ENCODE measurements around the gene CFAP54.
A peak's percentile ranks its signal among the peaks of the same experiment; 100 is the strongest.

Gene CFAP54

DNA sequence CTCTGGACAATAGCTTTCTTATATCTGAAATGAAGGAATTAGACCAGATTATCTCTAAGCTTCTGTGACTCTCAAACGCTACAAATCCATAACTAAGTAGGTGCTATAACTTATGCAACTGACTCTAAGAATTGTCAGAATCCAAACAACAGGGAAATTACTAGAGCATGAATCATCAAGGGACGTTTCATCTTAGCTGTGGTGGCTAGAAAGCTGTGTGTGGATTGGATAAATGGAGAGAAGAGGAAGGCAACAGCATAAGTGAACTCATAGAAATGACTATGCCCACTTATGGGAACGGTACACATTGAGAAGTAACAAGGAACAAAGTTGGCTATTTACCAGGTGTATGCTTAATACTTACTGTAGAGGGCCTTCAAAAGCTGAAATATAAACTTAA lies 321.7 kb downstream of the CFAP54 start:
- no peak overlapping the region for H3K4me3 ChIP-seq (ENCODE audit: low read depth, low read length)
- TF ChIP-seq POLR2A (IDR thresholded peaks at IDR 0.05; ENCODE audit: extremely low read depth, insufficient read length) (no peak), MYC (IDR thresholded peaks at IDR 0.05; ENCODE audit: low read depth, low read length) (no peak), MAX (IDR thresholded peaks at IDR 0.05; ENCODE audit: low read depth, low read length) (no peak), CTCF (IDR thresholded peaks at IDR 0.05; ENCODE audit: low read depth, low read length) (no peak)
- DNase-seq (ENCODE audit: low read depth) = peak; percentile 14

- no peak for DNase-seq (ENCODE audit: low read depth)
- TF ChIP-seq MYC (IDR thresholded peaks at IDR 0.05; ENCODE audit: low read depth, low read length) (no peak), POLR2A (IDR thresholded peaks at IDR 0.05; ENCODE audit: extremely low read depth, insufficient read length) (no peak), CTCF (IDR thresholded peaks at IDR 0.05; ENCODE audit: low read depth, low read length) (no peak), MAX (IDR thresholded peaks at IDR 0.05; ENCODE audit: low read depth, low read length) (no peak)
- H3K4me3 ChIP-seq (ENCODE audit: low read depth, low read length) = no peak overlapping the region
Observed at GRCh38 chr12:96812153-96812552, 322.8 kb downstream of the CFAP54 start.

GRCh38 chr12:96814200-96814599 lies 324.8 kb downstream of the CFAP54 start:
- H3K4me3 ChIP-seq (ENCODE audit: low read depth, low read length) = no peak overlapping the region
- DNase-seq (ENCODE audit: low read depth) = no peak
- TF ChIP-seq CTCF (IDR thresholded peaks at IDR 0.05; ENCODE audit: low read depth, low read length) = no peak
- TF ChIP-seq MYC (IDR thresholded peaks at IDR 0.05; ENCODE audit: low read depth, low read length) = no peak
- TF ChIP-seq POLR2A (IDR thresholded peaks at IDR 0.05; ENCODE audit: extremely low read depth, insufficient read length) = no peak
- TF ChIP-seq MAX (IDR thresholded peaks at IDR 0.05; ENCODE audit: low read depth, low read length) = no peak

- no peak for DNase-seq (ENCODE audit: low read depth)
- TF ChIP-seq CTCF (IDR thresholded peaks at IDR 0.05; ENCODE audit: low read depth, low read length) (no peak), MAX (IDR thresholded peaks at IDR 0.05; ENCODE audit: low read depth, low read length) (no peak), POLR2A (IDR thresholded peaks at IDR 0.05; ENCODE audit: extremely low read depth, insufficient read length) (no peak), MYC (IDR thresholded peaks at IDR 0.05; ENCODE audit: low read depth, low read length) (no peak)
Observed at GRCh38 chr12:96821592-96821991, 332.2 kb downstream of the CFAP54 start.

DNA sequence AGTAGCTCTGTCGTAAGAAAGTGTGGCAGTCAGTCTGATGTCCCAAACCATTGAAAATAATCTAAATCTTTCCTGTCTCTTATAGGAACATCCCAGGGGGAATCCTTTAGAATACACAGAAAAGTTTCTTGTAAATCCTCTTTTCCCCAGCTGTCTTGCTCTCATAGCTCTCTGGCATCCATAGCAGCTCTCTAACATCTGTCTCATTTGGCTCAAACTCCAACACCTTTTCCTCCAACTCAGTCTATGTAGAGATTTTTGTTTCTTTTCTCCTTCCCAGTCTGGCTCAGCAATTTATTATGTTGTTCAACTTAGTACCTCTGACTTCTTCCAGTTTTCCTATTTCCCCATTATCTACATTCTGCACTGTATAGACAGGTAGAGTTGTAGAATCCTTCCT lies 333.3 kb downstream of the CFAP54 start:
- TF ChIP-seq MYC (IDR thresholded peaks at IDR 0.05; ENCODE audit: low read depth, low read length) = no peak
- no peak for TF ChIP-seq CTCF (IDR thresholded peaks at IDR 0.05; ENCODE audit: low read depth, low read length)
- no peak for TF ChIP-seq POLR2A (IDR thresholded peaks at IDR 0.05; ENCODE audit: extremely low read depth, insufficient read length)
- TF ChIP-seq MAX (IDR thresholded peaks at IDR 0.05; ENCODE audit: low read depth, low read length) = no peak
- DNase-seq (ENCODE audit: low read depth) = no peak
- no peak overlapping the region for H3K4me3 ChIP-seq (ENCODE audit: low read depth, low read length)

More at GRCh38 chr12:96821592-96821991, 332.2 kb downstream of the CFAP54 start:
- H3K4me3 ChIP-seq (ENCODE audit: low read depth, low read length) = no peak overlapping the region
